ENCODE data around the gene MPP3.

The MPP3 gene

GRCh38 chr17:43822570-43823190, 10.3 kb downstream of the MPP3 start:
- no peaks in the 10 kb centered on the region for H3K36me3 ChIP-seq (replicated peaks; ENCODE audit: low read depth, low read length)
- no peak overlapping the region for H2AFZ ChIP-seq (ENCODE audit: low read depth, low read length)
- no peak overlapping the region for H3K4me3 ChIP-seq (ENCODE audit: low read length)
- H3K79me2 ChIP-seq (ENCODE audit: low read length), result no peaks in the 10 kb centered on the region
- no peak overlapping the region for H3K4me2 ChIP-seq (ENCODE audit: low read length)
- H3K9ac ChIP-seq (ENCODE audit: low read length), result no peak overlapping the region
- TF ChIP-seq EZH2phosphoT487 (IDR thresholded peaks at IDR 0.05; ENCODE audit: low read depth), result no peak
- TF ChIP-seq, protein P1, sequence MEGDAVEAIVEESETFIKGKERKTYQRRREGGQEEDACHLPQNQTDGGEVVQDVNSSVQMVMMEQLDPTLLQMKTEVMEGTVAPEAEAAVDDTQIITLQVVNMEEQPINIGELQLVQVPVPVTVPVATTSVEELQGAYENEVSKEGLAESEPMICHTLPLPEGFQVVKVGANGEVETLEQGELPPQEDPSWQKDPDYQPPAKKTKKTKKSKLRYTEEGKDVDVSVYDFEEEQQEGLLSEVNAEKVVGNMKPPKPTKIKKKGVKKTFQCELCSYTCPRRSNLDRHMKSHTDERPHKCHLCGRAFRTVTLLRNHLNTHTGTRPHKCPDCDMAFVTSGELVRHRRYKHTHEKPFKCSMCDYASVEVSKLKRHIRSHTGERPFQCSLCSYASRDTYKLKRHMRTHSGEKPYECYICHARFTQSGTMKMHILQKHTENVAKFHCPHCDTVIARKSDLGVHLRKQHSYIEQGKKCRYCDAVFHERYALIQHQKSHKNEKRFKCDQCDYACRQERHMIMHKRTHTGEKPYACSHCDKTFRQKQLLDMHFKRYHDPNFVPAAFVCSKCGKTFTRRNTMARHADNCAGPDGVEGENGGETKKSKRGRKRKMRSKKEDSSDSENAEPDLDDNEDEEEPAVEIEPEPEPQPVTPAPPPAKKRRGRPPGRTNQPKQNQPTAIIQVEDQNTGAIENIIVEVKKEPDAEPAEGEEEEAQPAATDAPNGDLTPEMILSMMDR (IDR thresholded peaks at IDR 0.05; ENCODE audit: low read depth, low read length), result no peak
- H3K4me1 ChIP-seq (ENCODE audit: low read length), result no peaks in the 10 kb centered on the region
- no peaks in the 10 kb centered on the region for H3K9me3 ChIP-seq (ENCODE audit: insufficient read depth, low read length)
- no peaks in the 10 kb centered on the region for H4K20me1 ChIP-seq (ENCODE audit: insufficient read depth, low read length)
- no peak overlapping the region for H3K27ac ChIP-seq (ENCODE audit: low read length)
- no peaks in the 10 kb centered on the region for H3K27me3 ChIP-seq (ENCODE audit: low read depth, low read length)

- Histone ChIP-seq H3K79me2 (ENCODE audit: low read length) (no peaks in the 10 kb centered on the region), H3K4me1 (ENCODE audit: low read length) (no peaks in the 10 kb centered on the region), H4K20me1 (ENCODE audit: insufficient read depth, low read length) (no peaks in the 10 kb centered on the region), H3K9me3 (ENCODE audit: insufficient read depth, low read length) (no peaks in the 10 kb centered on the region), H3K4me2 (ENCODE audit: low read length) (no peak overlapping the region), H3K4me3 (ENCODE audit: low read length) (no peak overlapping the region), H3K27ac (ENCODE audit: low read length) (no peak overlapping the region), H3K36me3 (replicated peaks; ENCODE audit: low read depth, low read length) (no peaks in the 10 kb centered on the region), H3K27me3 (ENCODE audit: low read depth, low read length) (no peaks in the 10 kb centered on the region), H3K9ac (ENCODE audit: low read length) (no peak overlapping the region), H2AFZ (ENCODE audit: low read depth, low read length) (no peak overlapping the region)
- no peak for TF ChIP-seq EZH2phosphoT487 (IDR thresholded peaks at IDR 0.05; ENCODE audit: low read depth)
- TF ChIP-seq, protein P1 (IDR thresholded peaks at IDR 0.05; ENCODE audit: low read depth, low read length), result no peak
Measured at GRCh38 chr17:43820759-43821158, 12.2 kb downstream of the MPP3 start.

DNA sequence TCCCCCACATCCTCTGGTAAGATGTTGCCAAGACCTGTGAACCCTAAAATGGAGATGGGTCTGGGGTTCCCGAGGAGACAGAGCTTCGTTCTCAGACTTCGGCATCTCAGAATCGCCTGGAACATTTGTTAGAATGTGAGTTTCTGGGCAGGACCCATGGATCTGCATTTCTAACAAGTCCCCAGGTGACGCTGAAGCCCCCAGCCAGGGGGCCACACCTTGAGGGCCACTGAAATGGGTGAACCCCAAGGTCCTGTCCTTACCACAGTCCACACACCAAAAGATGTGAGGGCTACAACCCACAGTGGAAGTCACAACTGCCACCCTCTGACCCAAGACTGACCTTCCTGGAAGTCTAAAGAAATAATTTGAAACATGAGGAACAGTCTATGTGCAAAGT, 14.0 kb downstream of the MPP3 start:
- no peak overlapping the region for H3K4me2 ChIP-seq (ENCODE audit: low read length)
- H2AFZ ChIP-seq (ENCODE audit: low read depth, low read length), result no peak overlapping the region
- no peak overlapping the region for H3K4me3 ChIP-seq (ENCODE audit: low read length)
- no peaks in the 10 kb centered on the region for H3K79me2 ChIP-seq (ENCODE audit: low read length)
- H3K9me3 ChIP-seq (ENCODE audit: insufficient read depth, low read length), result no peaks in the 10 kb centered on the region
- H3K4me1 ChIP-seq (ENCODE audit: low read length), result no peaks in the 10 kb centered on the region
- no peak overlapping the region for H3K9ac ChIP-seq (ENCODE audit: low read length)
- H3K27ac ChIP-seq (ENCODE audit: low read length), result no peak overlapping the region
- H3K36me3 ChIP-seq (replicated peaks; ENCODE audit: low read depth, low read length), result no peaks in the 10 kb centered on the region
- TF ChIP-seq, protein P1 (IDR thresholded peaks at IDR 0.05; ENCODE audit: low read depth, low read length), result no peak
- TF ChIP-seq EZH2phosphoT487 (IDR thresholded peaks at IDR 0.05; ENCODE audit: low read depth), result no peak
- no peaks in the 10 kb centered on the region for H3K27me3 ChIP-seq (ENCODE audit: low read depth, low read length)
- no peaks in the 10 kb centered on the region for H4K20me1 ChIP-seq (ENCODE audit: insufficient read depth, low read length)

DNA sequence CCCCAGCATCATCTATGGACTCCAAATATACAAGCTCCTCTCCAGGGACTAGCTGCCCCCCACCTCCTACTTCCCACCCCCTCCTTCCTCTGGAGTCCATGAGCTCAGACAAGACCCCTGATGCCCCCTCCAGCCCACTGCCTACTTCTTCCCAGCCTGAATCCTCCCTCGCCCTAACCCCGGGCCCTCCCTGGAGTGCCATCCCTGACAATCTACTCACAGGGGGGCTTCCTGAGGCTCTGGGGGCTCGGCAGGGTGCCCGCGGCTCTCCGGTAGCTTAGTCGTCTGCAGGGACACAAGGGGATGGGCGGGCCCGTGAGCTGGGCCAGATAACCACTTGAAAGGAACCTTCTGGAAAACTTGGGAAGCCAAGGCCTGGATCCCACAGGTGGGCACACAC, 15.1 kb downstream of the MPP3 start:
- no peak overlapping the region for H3K4me3 ChIP-seq (ENCODE audit: low read length)
- no peaks in the 10 kb centered on the region for H3K79me2 ChIP-seq (ENCODE audit: low read length)
- H3K9me3 ChIP-seq (ENCODE audit: insufficient read depth, low read length), result no peaks in the 10 kb centered on the region
- no peak overlapping the region for H3K9ac ChIP-seq (ENCODE audit: low read length)
- no peaks in the 10 kb centered on the region for H3K36me3 ChIP-seq (replicated peaks; ENCODE audit: low read depth, low read length)
- no peaks in the 10 kb centered on the region for H4K20me1 ChIP-seq (ENCODE audit: insufficient read depth, low read length)
- no peaks in the 10 kb centered on the region for H3K27me3 ChIP-seq (ENCODE audit: low read depth, low read length)
- no peak for TF ChIP-seq EZH2phosphoT487 (IDR thresholded peaks at IDR 0.05; ENCODE audit: low read depth)
- no peak overlapping the region for H3K27ac ChIP-seq (ENCODE audit: low read length)
- no peak overlapping the region for H2AFZ ChIP-seq (ENCODE audit: low read depth, low read length)
- no peaks in the 10 kb centered on the region for H3K4me1 ChIP-seq (ENCODE audit: low read length)
- H3K4me2 ChIP-seq (ENCODE audit: low read length), result no peak overlapping the region
